ENCODE results near the gene CBLC. TPM values are rescaled to one million over a fixed set of nuclear protein-coding genes. Genes with fewer than 3 reads are reported as not detected.

CBLC gene
- total RNA-seq, 1 experiment from 2014 or later = 53.6 TPM

- Histone ChIP-seq H3K9me2 (ENCODE audit: insufficient read depth) (no peaks in the 10 kb centered on the region), H3K4me3 (no peak overlapping the region), H4K20me1 (ENCODE audit: insufficient read depth) (no peaks in the 10 kb centered on the region), H3K4me2 (no peak overlapping the region), H3K27ac (no peak overlapping the region), H3F3A (ENCODE audit: insufficient read depth, low read depth) (peaks cover 47% of the 10 kb centered on the region), H3K9me3 (ENCODE audit: insufficient read depth, low read depth) (no peaks in the 10 kb centered on the region), H2AFZ (no peak overlapping the region), H3K36me3 (ENCODE audit: low read depth) (peaks cover 21% of the 10 kb centered on the region), H3K79me2 (ENCODE audit: low read depth) (peaks cover 17% of the 10 kb centered on the region), H3K4me1 (replicated peaks; ENCODE audit: insufficient read depth) (peaks cover 40% of the 10 kb centered on the region), H3K27me3 (ENCODE audit: insufficient read depth, low read depth) (no peaks in the 10 kb centered on the region)
- no peak for DNase-seq
- intact Hi-C loops (cut with micrococcal nuclease; ENCODE audit: unreplicated experiment) = no loop called here
- ChIA-PET POLR2A (ENCODE audit: unreplicated experiment) (no interaction called here), CTCF (interaction anchor here (0.6 to 1.2 kb wide), 2 partner anchors 15 to 32 kb away, joined by 3 to 10 read pairs; no protein-coding TSS in a partner anchor)
- no peak for TF ChIP-seq EZH2 (IDR thresholded peaks at IDR 0.05; ENCODE audit: low read depth)
- no peak for TF ChIP-seq CTCF (conservative IDR thresholded peaks at IDR 0.05)
- BruUV-seq (replicated peaks) = no TSS peak
These were observed 21.6 kb upstream of the CBLC start for GRCh38 chr19:44756089-44756562.

GRCh38 chr19:44757057-44757734, 20.5 kb upstream of the CBLC start:
- no TSS peak for BruUV-seq (replicated peaks)
- Histone ChIP-seq H4K20me1 (ENCODE audit: insufficient read depth) (no peaks in the 10 kb centered on the region), H3K9me2 (ENCODE audit: insufficient read depth) (no peaks in the 10 kb centered on the region), H3K9me3 (ENCODE audit: insufficient read depth, low read depth) (no peaks in the 10 kb centered on the region), H3K4me1 (replicated peaks; ENCODE audit: insufficient read depth) (peaks cover 33% of the 10 kb centered on the region), H3K27ac (no peak overlapping the region), H3K4me3 (no peak overlapping the region), H3K36me3 (ENCODE audit: low read depth) (peaks cover 13% of the 10 kb centered on the region), H3K4me2 (no peak overlapping the region), H2AFZ (no peak overlapping the region), H3K27me3 (ENCODE audit: insufficient read depth, low read depth) (no peaks in the 10 kb centered on the region), H3F3A (ENCODE audit: insufficient read depth, low read depth) (peaks cover 47% of the 10 kb centered on the region), H3K79me2 (ENCODE audit: low read depth) (peaks cover 11% of the 10 kb centered on the region)
- ChIA-PET CTCF (interaction anchor here (0.5 kb wide), 1 partner anchor 48 kb away, joined by 3 read pairs; no protein-coding TSS in a partner anchor), POLR2A (ENCODE audit: unreplicated experiment) (no interaction called here)
- TF ChIP-seq EZH2 (IDR thresholded peaks at IDR 0.05; ENCODE audit: low read depth) (no peak), CTCF (conservative IDR thresholded peaks at IDR 0.05) (no peak)
- no peak for DNase-seq
- intact Hi-C loops (cut with micrococcal nuclease; ENCODE audit: unreplicated experiment) = no loop called here

GRCh38 chr19:44757735-44758505, 19.8 kb upstream of the CBLC start:
- H3K27ac ChIP-seq = no peak overlapping the region

More at GRCh38 chr19:44757735-44758505, 19.8 kb upstream of the CBLC start:
- Histone ChIP-seq H3F3A (ENCODE audit: insufficient read depth, low read depth) (peaks cover 42% of the 10 kb centered on the region), H3K9me2 (ENCODE audit: insufficient read depth) (no peaks in the 10 kb centered on the region), H3K4me2 (no peak overlapping the region), H2AFZ (no peak overlapping the region), H3K4me1 (replicated peaks; ENCODE audit: insufficient read depth) (peaks cover 26% of the 10 kb centered on the region), H3K36me3 (ENCODE audit: low read depth) (peaks cover 6% of the 10 kb centered on the region), H3K27me3 (ENCODE audit: insufficient read depth, low read depth) (no peaks in the 10 kb centered on the region), H4K20me1 (ENCODE audit: insufficient read depth) (no peaks in the 10 kb centered on the region), H3K9me3 (ENCODE audit: insufficient read depth, low read depth) (no peaks in the 10 kb centered on the region), H3K79me2 (ENCODE audit: low read depth) (peaks cover 11% of the 10 kb centered on the region), H3K4me3 (no peak overlapping the region)
- intact Hi-C loops (cut with micrococcal nuclease; ENCODE audit: unreplicated experiment) = no loop called here
- ChIA-PET CTCF (interaction anchor here (0.5 kb wide), 1 partner anchor 49 kb away, joined by 3 read pairs; no protein-coding TSS in a partner anchor), POLR2A (ENCODE audit: unreplicated experiment) (interaction anchor here (0.5 kb wide), 1 partner anchor 194 kb away, joined by 3 read pairs; no protein-coding TSS in a partner anchor)
- BruUV-seq (replicated peaks) = no TSS peak
- no peak for DNase-seq
- no peak for TF ChIP-seq CTCF (conservative IDR thresholded peaks at IDR 0.05)
- TF ChIP-seq EZH2 (IDR thresholded peaks at IDR 0.05; ENCODE audit: low read depth) = no peak

All from PC-9 (cell line).